Fibroblast of lung (primary cell): Measurements from ENCODE around the gene CLEC16A. TPM values are rescaled to one million over a fixed set of nuclear protein-coding genes. Genes with fewer than 3 reads are reported as not detected.
A peak's percentile ranks its signal among the peaks of the same experiment; 100 is the strongest.

Experiments
- DNase-seq, 2 donors: peaks; one replicate each; pipeline versions ENCODE4 v3.0.0 to v3.0.0-alpha.2; 2010; ENCODE audit warnings: low read depth in 2 of 2
- H2AFZ ChIP-seq: 2 replicates; pipeline ENCODE4 v1.5.1; 2012; ENCODE audit warnings: low read length, control low read depth, inconsistent platforms
- H3K27ac ChIP-seq: 2 replicates; pipeline ENCODE4 v1.5.1; 2011; ENCODE audit warnings: low read length, control low read depth; ENCODE audit not compliant: insufficient read depth
- H3K27me3 ChIP-seq: 2 replicates; pipeline ENCODE4 v1.5.1; 2011; ENCODE audit warnings: mild to moderate bottlenecking, low read length; ENCODE audit not compliant: control insufficient read depth, insufficient read depth
- H3K36me3 ChIP-seq: 2 replicates; pipeline ENCODE4 v1.5.1; 2011; ENCODE audit warnings: low read length; ENCODE audit not compliant: control insufficient read depth, insufficient read depth
- H3K4me1 ChIP-seq: 2 replicates; pipeline ENCODE4 v1.5.1; 2011; ENCODE audit warnings: low read length; ENCODE audit not compliant: control insufficient read depth, insufficient read depth; ENCODE audit errors: extremely low read depth
- H3K4me2 ChIP-seq: 2 replicates; pipeline ENCODE4 v1.5.1; 2011; ENCODE audit warnings: low read length, control low read depth; ENCODE audit not compliant: insufficient read depth; ENCODE audit errors: extremely low read depth
- H3K4me3 ChIP-seq, 4 experiments: fragments of 200-600 bp in 1 of 4; sonication (generic) in 1 of 4; replicated peaks in 1 of 4; 2 replicates each; pipeline ENCODE4 v1.5.1; 2011 to 2016; ENCODE audit warnings: low read length in 4 of 4, low read depth in 3 of 4, mild to moderate bottlenecking in 3 of 4, control low read depth in 2 of 4, inconsistent platforms in 1 of 4, mixed read lengths in 1 of 4; ENCODE audit not compliant: insufficient read depth in 1 of 4; ENCODE audit errors: control extremely low read depth in 1 of 4
- H3K79me2 ChIP-seq: 2 replicates; pipeline ENCODE4 v1.5.1; 2012; ENCODE audit warnings: mild to moderate bottlenecking, low read length, inconsistent platforms; ENCODE audit not compliant: control insufficient read depth, insufficient read depth
- H3K9ac ChIP-seq: 2 replicates; pipeline ENCODE4 v1.5.1; 2011; ENCODE audit warnings: mild to moderate bottlenecking, low read length, control low read depth; ENCODE audit not compliant: insufficient read depth
- H3K9me3 ChIP-seq: 2 replicates; pipeline ENCODE4 v1.5.1; 2012; ENCODE audit warnings: low read depth, low read length; ENCODE audit not compliant: control insufficient read depth, insufficient read depth
- H4K20me1 ChIP-seq: 2 replicates; pipeline ENCODE4 v1.5.1; 2011; ENCODE audit warnings: low read length; ENCODE audit not compliant: control insufficient read depth, insufficient read depth; ENCODE audit errors: extremely low read depth
- CTCF ChIP-seq, 2 donors: IDR thresholded peaks in 1 of 2; conservative IDR thresholded peaks in 1 of 2; 1 replicate in 1 of 2; 2 replicates in 1 of 2; pipeline ENCODE4 v1.5.1; 2011 to 2012; ENCODE audit warnings: low read length in 2 of 2, control low read depth in 1 of 2, inconsistent platforms in 1 of 2, low read depth in 1 of 2, mild to moderate bottlenecking in 1 of 2
- EZH2 ChIP-seq: IDR thresholded peaks from 2 replicates; pipeline ENCODE4 v1.5.1; 2012; ENCODE audit warnings: low read length, control low read depth, mild to moderate bottlenecking; ENCODE audit errors: missing control alignments
- polyA plus RNA-seq, 2 donors: library from polyadenylated mRNA; depleted of rRNA in 1 of 2; stranded (reverse) in 1 of 2; unstranded in 1 of 2; fragments of >200 nt; gene quantifications; 2 replicates each; pipeline ENCODE4 v1.2.1, GENCODE V29; 2011 to 2012; ENCODE audit warnings: missing spikeins in 1 of 2
- total RNA-seq: library from RNA; depleted of rRNA; stranded (reverse); fragments of >200 nt; gene quantifications from 2 replicates; pipeline ENCODE4 v1.2.1, GENCODE V29; 2014

CLEC16A gene
- total and polyA plus RNA-seq, 2 donors (not counting 1 experiment from before 2014, with no cell fraction given), result 9.1 to 22.0 TPM

GRCh38 chr16:11126399-11127054, 182.2 kb downstream of the CLEC16A start:
- DNase-seq, result peak in 1 of 2 donors; percentile 65

GRCh38 chr16:11127610-11128195, 183.3 kb downstream of the CLEC16A start:
- DNase-seq, result no peak
- Histone ChIP-seq H3K79me2 (no peaks in the 10 kb centered on the region), H3K36me3 (peaks cover 5% of the 10 kb centered on the region), H2AFZ (no peak overlapping the region), H3K27ac (no peak overlapping the region), H3K27me3 (no peaks in the 10 kb centered on the region), H4K20me1 (no peaks in the 10 kb centered on the region), H3K4me2 (no peak overlapping the region), H3K4me3 (no peak overlapping the region), H3K9ac (no peak overlapping the region), H3K9me3 (no peaks in the 10 kb centered on the region), H3K4me1 (peaks cover 18% of the 10 kb centered on the region)
- TF ChIP-seq CTCF (conservative IDR thresholded peaks at IDR 0.05 in 1 of 2, IDR thresholded peaks at IDR 0.05 in 1 of 2; ENCODE audit: low read depth in 1 of 2, low read length in 2 of 2), result no peak

More at GRCh38 chr16:11126399-11127054, 182.2 kb downstream of the CLEC16A start:
- Histone ChIP-seq H4K20me1 (no peaks in the 10 kb centered on the region), H3K27ac (no peak overlapping the region), H3K27me3 (no peaks in the 10 kb centered on the region), H2AFZ (no peak overlapping the region), H3K79me2 (no peaks in the 10 kb centered on the region), H3K36me3 (peaks cover 5% of the 10 kb centered on the region), H3K4me2 (no peak overlapping the region), H3K9ac (no peak overlapping the region), H3K4me3 (no peak overlapping the region), H3K4me1 (peaks cover 18% of the 10 kb centered on the region), H3K9me3 (no peaks in the 10 kb centered on the region)
- TF ChIP-seq EZH2, result no peak
- no peak for TF ChIP-seq CTCF (conservative IDR thresholded peaks at IDR 0.05 in 1 of 2, IDR thresholded peaks at IDR 0.05 in 1 of 2; ENCODE audit: low read depth in 1 of 2, low read length in 2 of 2)

DNA sequence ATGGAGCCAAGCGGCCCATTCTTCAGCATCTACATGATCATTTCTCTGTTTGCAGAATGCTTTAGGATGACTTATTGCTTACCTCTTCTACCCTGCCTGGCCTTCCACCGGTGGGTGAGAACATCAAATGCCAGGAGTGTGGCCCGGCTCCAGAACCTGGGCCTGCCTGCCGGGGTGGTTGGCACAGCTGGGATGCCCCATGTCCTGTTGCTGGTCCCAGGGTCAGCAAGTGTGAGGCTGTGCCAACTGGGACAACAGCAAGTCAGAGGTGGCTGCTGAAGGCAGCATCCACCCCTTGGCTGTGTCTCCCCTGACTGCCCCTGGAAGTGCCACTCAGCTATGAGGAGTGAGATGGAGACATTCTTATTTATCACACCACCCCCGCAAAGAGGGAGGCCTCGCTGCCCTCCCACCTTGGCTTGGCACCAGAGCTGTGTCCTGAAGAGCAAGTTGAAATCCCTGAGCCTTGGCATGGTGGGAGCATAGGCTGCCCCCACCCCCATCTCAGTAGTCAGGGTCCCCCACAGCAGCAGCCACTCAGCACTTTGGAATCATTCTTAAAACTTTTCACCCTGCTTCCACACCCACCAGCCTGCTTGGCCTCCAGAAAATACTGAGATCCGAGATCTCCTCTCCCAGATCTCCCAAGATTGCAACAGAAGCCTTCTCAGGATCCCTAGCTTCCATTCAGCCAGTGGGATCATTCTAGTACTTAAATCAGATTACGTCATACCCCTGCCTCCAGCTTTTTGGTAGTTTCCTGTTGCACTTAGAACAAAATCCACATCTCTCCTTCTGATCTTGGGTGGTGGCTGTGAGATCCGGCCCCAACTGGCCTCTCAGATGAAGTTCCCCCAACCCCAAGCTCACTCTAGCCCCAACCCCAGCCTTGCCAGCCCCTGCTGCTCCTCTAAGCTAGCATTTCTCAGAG, 184.1 kb downstream of the CLEC16A start:
- peak overlapping the region; percentile 71 for H3K27ac ChIP-seq
- no peak for TF ChIP-seq EZH2
- TF ChIP-seq CTCF (conservative IDR thresholded peaks at IDR 0.05 in 1 of 2, IDR thresholded peaks at IDR 0.05 in 1 of 2; ENCODE audit: low read depth in 1 of 2, low read length in 2 of 2), result no peak
- H3K4me2 ChIP-seq, result no peak overlapping the region
- DNase-seq, result peak; percentile 54 to 86
- H3K4me3 ChIP-seq, result no peak overlapping the region
- no peaks in the 10 kb centered on the region for H4K20me1 ChIP-seq
- no peak overlapping the region for H3K9ac ChIP-seq
- no peaks in the 10 kb centered on the region for H3K9me3 ChIP-seq
- peaks cover 5% of the 10 kb centered on the region for H3K36me3 ChIP-seq
- H3K27me3 ChIP-seq, result no peaks in the 10 kb centered on the region
- H3K79me2 ChIP-seq, result no peaks in the 10 kb centered on the region
- no peak overlapping the region for H2AFZ ChIP-seq
- H3K4me1 ChIP-seq, result peaks cover 18% of the 10 kb centered on the region
